ENCODE results near the gene ACLY. TPM values are rescaled to one million over a fixed set of nuclear protein-coding genes. Genes with fewer than 3 reads are reported as not detected.

ACLY gene
- total and polyA plus RNA-seq, 2 of the 13 experiments (the other 11 are each of a cell fraction or from before 2014, with no cell fraction given), result 111 to 218 TPM

GRCh38 chr17:41959336-41960095 is 40.8 kb upstream of the ACLY start:
- Histone ChIP-seq H4K20me1 (ENCODE audit: insufficient read depth, low read length) (no peaks in the 10 kb centered on the region), H3K27ac (ENCODE audit: extremely low read length, insufficient read depth, low read length) (peak overlapping the region; percentile 35), H3K9me3 (ENCODE audit: low read length) (no peaks in the 10 kb centered on the region), H3K4me3 (replicated peaks in 1 of 3; ENCODE audit: insufficient read depth in 1 of 3, low read depth in 2 of 3, low read length in 3 of 3) (peak overlapping the region; percentile 55 to 75 (median 57)), H3K4me2 (ENCODE audit: low read depth, low read length) (peak overlapping the region; percentile 97), H3K79me2 (ENCODE audit: insufficient read depth, low read length) (no peaks in the 10 kb centered on the region), H2AFZ (ENCODE audit: low read length) (peak overlapping the region; percentile 61), H3K36me3 (replicated peaks in 1 of 2; ENCODE audit: control insufficient read depth in 1 of 2, insufficient read depth in 2 of 2, low read length in 2 of 2) (no peaks in the 10 kb centered on the region), H3K4me1 (ENCODE audit: insufficient read depth, low read length) (peaks cover 69% of the 10 kb centered on the region), H3K9ac (ENCODE audit: insufficient read depth, low read depth, low read length) (peak overlapping the region; percentile 60), H3K27me3 (ENCODE audit: control insufficient read depth in 1 of 2, insufficient read depth in 2 of 2, low read length in 2 of 2) (peaks cover 3 to 25% of the 10 kb centered on the region in 2 experiments; a peak in 4 of 5 replicates)
- peak; percentile 85 for DNase-seq (ENCODE audit: low spot score)
- ChIA-PET CTCF (ENCODE audit: low intra/inter-chr PET ratio, low total read pairs) (interaction anchor here (1.0 to 2.0 kb wide), 3 partner anchors 29 to 221 kb away, joined by 3 to 11 read pairs (median 9); partner anchors contain the start of gene ODAD4), POLR2A (interaction anchor here (0.5 to 4.6 kb wide), 50 partner anchors 8 to 271 kb away, joined by 3 to 62 read pairs (median 5); partner anchors contain the start of genes ACLY, DHX58, DNAJC7 and EIF1)
- ATAC-seq, result peak; percentile 87
- WGBS (ENCODE audit: low lambda C conversion rate), result 1% methylated on average over 17 of the region's 17 CpGs
- no TSS peak for BruUV-seq (replicated peaks)
- peak; percentile 95 for FAIRE-seq
- in situ Hi-C loops (cut with HindIII; ENCODE audit: extremely low pct_ligation_motif_present, low pct_unique_long_range_greater_than_20kb), result loop anchor here (5.0 kb wide), 3 partner anchors 103 to 222 kb away; partner anchors contain the start of gene DHX58
- intact Hi-C loops (cut with micrococcal nuclease; ENCODE audit: unreplicated experiment), result loop anchor here (1.0 to 5.0 kb wide), 5 partner anchors 29 to 221 kb away; partner anchors contain the start of genes ACLY, FKBP10, ODAD4 and P3H4
- TF ChIP-seq ZNF180 (CRISPR knock-in tag; IDR thresholded peaks at IDR 0.05; ENCODE audit: borderline replicate concordance, low read depth) (no peak), NR2F6 (IDR thresholded peaks at IDR 0.05) (no peak), NR2F6 (CRISPR knock-in tag; IDR thresholded peaks at IDR 0.05) (peak; percentile 47; the same call in 1 of the 2 replicates), ZNF264 (CRISPR knock-in tag; IDR thresholded peaks at IDR 0.05) (no peak), ZBTB43 (CRISPR knock-in tag; conservative IDR thresholded peaks at IDR 0.05) (no peak), CENPX (CRISPR knock-in tag; IDR thresholded peaks at IDR 0.05) (no peak), ESRRA (CRISPR knock-in tag; IDR thresholded peaks at IDR 0.05; ENCODE audit: low read depth) (0 out of 2 replicates have a peak, but pooled peaks have one; percentile 47), ZNF552 (CRISPR knock-in tag; IDR thresholded peaks at IDR 0.05; ENCODE audit: borderline replicate concordance) (0 out of 2 replicates have a peak, but pooled peaks have one; percentile 64), KDM3A (CRISPR knock-in tag; IDR thresholded peaks at IDR 0.05; ENCODE audit: low read depth) (0 out of 2 replicates have a peak, but pooled peaks have one; percentile 28), ZNF230 (CRISPR knock-in tag; IDR thresholded peaks at IDR 0.05) (0 out of 2 replicates have a peak, but pooled peaks have one; percentile 74), NPAS2 (CRISPR knock-in tag; IDR thresholded peaks at IDR 0.05; ENCODE audit: borderline replicate concordance) (no peak), ZNF784 (CRISPR knock-in tag; IDR thresholded peaks at IDR 0.05; ENCODE audit: borderline replicate concordance) (no peak; the same call in 1 of the 2 replicates), ZNF530 (CRISPR knock-in tag; IDR thresholded peaks at IDR 0.05; ENCODE audit: low read depth) (no peak), ZNF788 (CRISPR knock-in tag; IDR thresholded peaks at IDR 0.05; ENCODE audit: borderline replicate concordance) (peak; percentile 89), MAZ (IDR thresholded peaks at IDR 0.05; ENCODE audit: borderline replicate concordance, low read depth, low read length) (no peak), MAZ (CRISPR knock-in tag; IDR thresholded peaks at IDR 0.05; ENCODE audit: low read depth) (peak; percentile 78; the same call in 1 of the 2 replicates), ZNF777 (CRISPR knock-in tag; IDR thresholded peaks at IDR 0.05) (no peak), ZNF703 (CRISPR knock-in tag; IDR thresholded peaks at IDR 0.05; ENCODE audit: borderline replicate concordance) (no peak)
- TF ChIP-seq, protein P1, sequence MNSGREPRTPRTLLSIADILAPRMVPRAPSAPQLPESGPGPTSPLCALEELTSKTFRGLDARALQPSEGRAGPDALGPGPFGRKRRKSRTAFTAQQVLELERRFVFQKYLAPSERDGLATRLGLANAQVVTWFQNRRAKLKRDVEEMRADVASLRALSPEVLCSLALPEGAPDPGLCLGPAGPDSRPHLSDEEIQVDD (CRISPR knock-in tag; IDR thresholded peaks at IDR 0.05; ENCODE audit: borderline replicate concordance), result no peak
- TF ChIP-seq, protein P2, sequence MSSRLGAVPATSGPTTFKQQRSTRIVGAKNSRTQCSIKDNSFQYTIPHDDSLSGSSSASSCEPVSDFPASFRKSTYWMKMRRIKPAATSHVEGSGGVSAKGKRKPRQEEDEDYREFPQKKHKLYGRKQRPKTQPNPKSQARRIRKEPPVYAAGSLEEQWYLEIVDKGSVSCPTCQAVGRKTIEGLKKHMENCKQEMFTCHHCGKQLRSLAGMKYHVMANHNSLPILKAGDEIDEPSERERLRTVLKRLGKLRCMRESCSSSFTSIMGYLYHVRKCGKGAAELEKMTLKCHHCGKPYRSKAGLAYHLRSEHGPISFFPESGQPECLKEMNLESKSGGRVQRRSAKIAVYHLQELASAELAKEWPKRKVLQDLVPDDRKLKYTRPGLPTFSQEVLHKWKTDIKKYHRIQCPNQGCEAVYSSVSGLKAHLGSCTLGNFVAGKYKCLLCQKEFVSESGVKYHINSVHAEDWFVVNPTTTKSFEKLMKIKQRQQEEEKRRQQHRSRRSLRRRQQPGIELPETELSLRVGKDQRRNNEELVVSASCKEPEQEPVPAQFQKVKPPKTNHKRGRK (CRISPR knock-in tag; IDR thresholded peaks at IDR 0.05), result no peak

Data from HepG2 (cell line).